Transverse colon (tissue), 4 donors: Measurements from ENCODE around the gene AKAP13. TPM values are rescaled to one million over a fixed set of nuclear protein-coding genes. Genes with fewer than 3 reads are reported as not detected.

ENCODE experiments used
- DNase-seq: peaks from one replicate; pipeline ENCODE4 v3.0.0-alpha.2; 2019
- H3K27ac ChIP-seq, 4 donors: fragments of 200-600 bp; sonication (generic); 2 replicates each; pipeline ENCODE4 v1.5.1; 2016 to 2018; ENCODE audit warnings: inconsistent platforms in 4 of 4
- H3K27me3 ChIP-seq: fragments of 200-600 bp; sonication (generic); 2 replicates; pipeline ENCODE4 v1.5.1; 2017; ENCODE audit warnings: inconsistent platforms
- H3K36me3 ChIP-seq, 4 donors: fragments of 200-600 bp; sonication (generic); 2 replicates each; pipeline ENCODE4 v1.5.1; 2017 to 2019; ENCODE audit warnings: inconsistent platforms in 4 of 4
- H3K4me1 ChIP-seq, 4 donors: fragments of 200-600 bp; sonication (generic); 2 replicates each; pipeline ENCODE4 v1.5.1; 2017 to 2020; ENCODE audit warnings: inconsistent platforms in 4 of 4
- H3K4me3 ChIP-seq, 4 donors: fragments of 200-600 bp; sonication (generic); 1 replicate in 1 of 4; 2 replicates in 3 of 4; pipeline versions ENCODE4 v1.5.1 to v1.6.1; 2017 to 2019; ENCODE audit warnings: inconsistent platforms in 4 of 4
- H3K9me3 ChIP-seq, 2 donors: fragments of 200-600 bp; sonication (generic); 2 replicates each; pipeline ENCODE4 v1.5.1; 2017 to 2019; ENCODE audit warnings: inconsistent platforms in 2 of 2
- CTCF ChIP-seq, 5 experiments: fragments of 200-600 bp in 3 of 5; fragments of 450-650 bp in 2 of 5; sonication (generic) in 3 of 5; IDR thresholded peaks; 1 replicate in 2 of 5; 2 replicates in 3 of 5; pipeline ENCODE4 v1.5.1; 2016 to 2017; ENCODE audit warnings: antibody characterized with exemption in 5 of 5, inconsistent platforms in 3 of 5, mild to moderate bottlenecking in 2 of 5, moderate library complexity in 1 of 5
- EP300 ChIP-seq: sonication (generic); formaldehyde crosslinking; IDR thresholded peaks from one replicate; pipeline ENCODE4 v1.6.1; 2017; ENCODE audit warnings: antibody characterized with exemption, low read depth
- POLR2A ChIP-seq: fragments of 450-650 bp; IDR thresholded peaks from one replicate; pipeline ENCODE4 v1.6.1; 2016; ENCODE audit warnings: antibody characterized with exemption, mild to moderate bottlenecking, moderate library complexity
- POLR2AphosphoS5 ChIP-seq, 3 donors: sonication (generic); formaldehyde crosslinking; IDR thresholded peaks; one replicate each; pipeline ENCODE4 v1.6.1; 2016; ENCODE audit warnings: antibody characterized with exemption in 3 of 3
- WGBS, 2 donors: methylation state at CpG; one replicate each; pipeline ENCODE4 v1.1.5; 2018; ENCODE audit warnings: low coverage in 1 of 2; 5-methylcytosine and 5-hydroxymethylcytosine counted together
- in situ Hi-C, 4 donors: fragments of 200-750 bp; cut with MboI; loops; one replicate each; pipeline versions ENCODE4 v1.15.0 to v1.15.1; 2017; ENCODE audit warnings: low sequenced_read_pairs in 3 of 4, low pct_ligation_motif_present in 1 of 4, low pct_unique_long_range_greater_than_20kb in 1 of 4
- intact Hi-C: fragments of 100-400 bp; cut with DNase I; formaldehyde crosslinking; loops from one replicate; pipeline ENCODE4 v1.15.1; 2023; ENCODE audit warnings: low total_unique reads
- total RNA-seq, 4 donors: library from RNA; depleted of rRNA; stranded (reverse); fragments of >200 nt; gene quantifications; one replicate each; pipeline ENCODE4 v1.1.0, GENCODE V29; 2016

AKAP13 gene
- total RNA-seq, 4 donors from 2014 or later: 206 to 291 (median 214) TPM

DNA sequence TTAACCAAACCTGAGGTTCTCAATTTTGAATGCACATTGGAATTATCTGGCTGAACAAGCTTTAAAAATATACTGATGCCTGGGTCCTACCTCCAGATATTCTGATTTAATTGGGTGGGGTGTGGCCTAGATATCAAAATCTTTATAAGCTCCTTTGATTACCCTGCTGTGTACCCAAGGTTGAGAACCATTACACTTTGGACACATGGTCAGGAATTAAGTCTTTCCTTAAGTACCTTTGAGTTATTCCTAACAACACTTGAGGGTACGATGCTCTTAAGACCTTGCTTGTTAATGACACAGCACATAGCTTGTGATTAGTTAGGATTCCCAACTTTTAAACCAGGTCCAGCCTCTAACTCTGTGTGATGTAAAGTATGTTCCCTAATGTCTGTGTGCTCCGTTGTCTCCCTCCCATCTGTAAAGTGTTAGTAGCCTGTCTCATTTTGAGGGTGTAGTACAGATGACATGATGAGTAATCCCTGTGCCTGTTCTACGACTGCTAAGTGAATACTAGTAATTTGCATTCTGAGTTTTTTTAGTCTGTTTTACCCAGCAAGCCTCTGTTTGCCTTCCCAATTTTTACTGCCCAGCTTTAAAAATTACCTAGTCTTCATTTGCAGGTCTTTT lies 259.5 kb downstream of the AKAP13 start:
- Histone ChIP-seq H3K27ac (peak overlapping the region; percentile 0 to 49 (median 18)), H3K4me3 (no peak overlapping the region), H3K4me1 (peaks cover 4 to 64% (median 24%) of the 10 kb centered on the region in 4 donors), H3K9me3 (no peaks in the 10 kb centered on the region), H3K36me3 (peaks cover 0 to 19% (median 0%) of the 10 kb centered on the region in 4 donors), H3K27me3 (no peaks in the 10 kb centered on the region)
- TF ChIP-seq POLR2A (no peak), EP300 (no peak), CTCF (IDR thresholded peaks at IDR 0.05) (no peak), POLR2AphosphoS5 (IDR thresholded peaks at IDR 0.05) (no peak)
- WGBS, 2 donors: 0 to 43% methylated on average over 1 to 3 of the region's 3 CpGs
- in situ Hi-C loops (no loop called here), intact Hi-C loops (no loop called here)
- DNase-seq: no peak

GRCh38 chr15:85642065-85642692 lies 261.8 kb downstream of the AKAP13 start:
- intact Hi-C loops (no loop called here), in situ Hi-C loops (no loop called here)
- no peaks in the 10 kb centered on the region for H3K27me3 ChIP-seq
- no peak for DNase-seq
- TF ChIP-seq CTCF (IDR thresholded peaks at IDR 0.05): no peak
- TF ChIP-seq POLR2AphosphoS5 (IDR thresholded peaks at IDR 0.05): no peak
- no peak for TF ChIP-seq POLR2A
- no peak for TF ChIP-seq EP300
- peaks cover 0 to 28% (median 8%) of the 10 kb centered on the region in 4 donors for H3K36me3 ChIP-seq
- peak overlapping the region; percentile 66 to 88 (median 80) for H3K27ac ChIP-seq
- peak overlapping the region in 1 of 4 donors; percentile 16 for H3K4me3 ChIP-seq
- 37 to 65% methylated on average over 5 of the region's 5 CpGs for WGBS, 2 donors
- no peaks in the 10 kb centered on the region for H3K9me3 ChIP-seq
- H3K4me1 ChIP-seq: peaks cover 4 to 70% (median 26%) of the 10 kb centered on the region in 4 donors

DNA sequence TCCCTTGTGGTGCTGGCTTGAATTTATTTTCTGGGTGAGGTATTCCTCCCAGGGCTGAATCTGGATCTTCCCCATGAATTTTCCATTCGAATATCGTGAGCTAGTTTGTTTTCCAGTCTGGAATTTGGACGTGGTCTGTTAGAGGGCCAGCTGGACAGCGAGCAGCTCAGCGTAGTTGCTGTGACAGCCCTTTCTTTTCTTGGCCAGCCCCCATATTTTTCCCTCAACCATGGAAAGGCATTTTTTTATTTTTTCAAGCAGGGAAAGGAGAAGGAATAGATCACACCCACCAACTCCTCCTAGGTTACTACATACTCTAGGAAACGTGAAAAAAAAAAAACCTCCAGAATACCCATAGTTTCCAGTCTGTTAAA lies 262.3 kb downstream of the AKAP13 start:
- TF ChIP-seq POLR2A: no peak
- peak in 1 of 3 donors; percentile 42 for TF ChIP-seq POLR2AphosphoS5 (IDR thresholded peaks at IDR 0.05)
- TF ChIP-seq EP300: no peak
- H3K4me3 ChIP-seq: peak overlapping the region in 1 of 4 donors; percentile 16
- H3K4me1 ChIP-seq: peaks cover 4 to 68% (median 26%) of the 10 kb centered on the region in 4 donors
- H3K9me3 ChIP-seq: no peaks in the 10 kb centered on the region
- peak; percentile 36 for DNase-seq
- in situ Hi-C loops: no loop called here
- peak overlapping the region; percentile 66 to 88 (median 80) for H3K27ac ChIP-seq
- intact Hi-C loops: no loop called here
- WGBS, 2 donors: 54 to 71% methylated on average over 6 of the region's 6 CpGs
- no peaks in the 10 kb centered on the region for H3K27me3 ChIP-seq
- peaks cover 0 to 30% (median 9%) of the 10 kb centered on the region in 4 donors for H3K36me3 ChIP-seq

DNA sequence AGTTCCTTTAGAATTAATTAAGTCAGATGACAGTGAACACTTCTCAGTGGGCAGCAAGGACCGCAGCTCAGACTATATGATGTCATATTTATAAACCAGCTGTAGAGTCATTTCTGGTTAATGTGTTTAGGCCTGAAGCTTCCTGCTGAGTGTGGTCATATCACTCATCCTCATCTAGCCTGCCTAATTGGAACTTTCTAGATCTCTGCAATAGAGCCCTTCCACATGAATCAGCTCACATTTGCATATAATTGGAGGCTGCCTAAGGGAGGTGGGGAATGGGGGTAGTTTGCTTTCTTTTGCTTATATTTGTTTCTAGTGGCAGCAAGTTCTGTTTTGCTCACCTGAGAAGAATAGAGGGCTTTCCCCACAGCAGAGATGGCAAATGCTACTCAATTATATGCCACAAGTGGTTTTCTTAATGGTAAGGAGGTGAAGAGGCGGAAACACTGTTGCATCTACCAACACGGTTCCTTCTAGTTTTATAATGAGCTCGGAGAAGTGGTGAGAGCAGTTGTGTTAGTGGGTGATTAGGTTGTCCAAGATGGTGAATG lies 266.2 kb downstream of the AKAP13 start:
- no peaks in the 10 kb centered on the region for H3K9me3 ChIP-seq
- TF ChIP-seq CTCF (IDR thresholded peaks at IDR 0.05) (no peak), EP300 (no peak)
- H3K27ac ChIP-seq: peak overlapping the region; percentile 19 to 36 (median 30)
- peaks cover 0 to 25% (median 9%) of the 10 kb centered on the region in 4 donors for H3K36me3 ChIP-seq
- no peak overlapping the region for H3K4me3 ChIP-seq
- no peaks in the 10 kb centered on the region for H3K27me3 ChIP-seq
- in situ Hi-C loops (no loop called here), intact Hi-C loops (no loop called here)
- no peak for DNase-seq
- 75 to 86% methylated on average over 4 of the region's 4 CpGs for WGBS, 2 donors
- peaks cover 9 to 55% (median 21%) of the 10 kb centered on the region in 4 donors for H3K4me1 ChIP-seq
